ENCODE data around the gene OR2D3. TPM values are rescaled to one million over a fixed set of nuclear protein-coding genes. Genes with fewer than 3 reads are reported as not detected.

Gene OR2D3
- total and polyA plus RNA-seq, 2 of the 4 experiments (the other 2 are of a cell fraction) = not detected

DNA sequence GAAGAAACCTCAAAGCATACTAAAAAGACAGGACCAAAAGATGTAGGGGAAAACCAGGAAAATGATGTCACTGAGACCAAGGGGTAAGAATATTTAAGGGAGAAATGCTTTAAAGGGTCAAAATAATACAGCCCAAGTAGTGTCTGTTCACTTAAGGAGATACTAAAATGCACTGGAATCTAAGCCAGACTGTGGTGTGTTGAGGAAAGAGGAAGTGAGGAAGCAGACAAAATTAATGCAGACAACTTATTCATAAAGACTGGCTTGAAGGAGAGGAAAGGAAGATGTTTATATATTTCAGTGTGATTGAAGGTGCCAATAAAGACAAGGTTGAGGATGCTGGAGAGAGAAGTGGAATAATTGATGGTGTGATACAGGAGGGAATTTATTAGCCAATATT lies 21.2 kb downstream of the OR2D3 start:
- H3K9me1 ChIP-seq (ENCODE audit: insufficient read depth, low read length) = no peaks in the 10 kb centered on the region
- no peak overlapping the region for H2BK15ac ChIP-seq (ENCODE audit: low read depth, low read length)
- TF ChIP-seq CEBPB (IDR thresholded peaks at IDR 0.05; ENCODE audit: low read depth, low read length) = no peak
- TF ChIP-seq NFE2L2 (IDR thresholded peaks at IDR 0.05; ENCODE audit: low read depth, low read length) = no peak
- TF ChIP-seq RCOR1 (IDR thresholded peaks at IDR 0.05; ENCODE audit: insufficient replicate concordance, low read length) = no peak
- TF ChIP-seq FOS (IDR thresholded peaks at IDR 0.05; ENCODE audit: low read depth, low read length) = no peak
- TF ChIP-seq RAD21 (IDR thresholded peaks at IDR 0.05; ENCODE audit: low read length) = no peak
- no peak overlapping the region for H2BK20ac ChIP-seq (ENCODE audit: low read depth, low read length)
- no peak overlapping the region for H2AFZ ChIP-seq (replicated peaks; ENCODE audit: low read length, poor library complexity)
- intact Hi-C loops (cut with micrococcal nuclease) (no loop called here), dilution Hi-C loops (cut with HindIII; ENCODE audit: low sequenced_read_pairs, unreplicated experiment) (no loop called here), in situ Hi-C loops (cut with MboI; ENCODE audit: low sequenced_read_pairs) (no loop called here)
- no peaks in the 10 kb centered on the region for H3K4me1 ChIP-seq (ENCODE audit: control insufficient read depth, insufficient read depth, low read length)
- no peaks in the 10 kb centered on the region for H3K79me1 ChIP-seq (ENCODE audit: low read depth in 1 of 2, low read length in 2 of 2)
- no peaks in the 10 kb centered on the region; the same call in 1 of the 2 replicates for H3K36me3 ChIP-seq (ENCODE audit: control insufficient read depth, insufficient read depth, low read length)
- H4K5ac ChIP-seq (ENCODE audit: low read depth, low read length) = no peak overlapping the region
- H3K23ac ChIP-seq (ENCODE audit: low read depth, low read length) = no peak overlapping the region
- no peak overlapping the region for H3K56ac ChIP-seq (ENCODE audit: extremely low read depth, insufficient read depth, low read length)
- no peak overlapping the region for H4K91ac ChIP-seq (ENCODE audit: insufficient read depth, low read depth, low read length)
- no peak for DNase-seq
- H4K20me1 ChIP-seq (ENCODE audit: insufficient read depth, low read length) = no peaks in the 10 kb centered on the region
- no peak overlapping the region for H3K27ac ChIP-seq (ENCODE audit: insufficient read depth, low read length)
- H3K9me3 ChIP-seq (ENCODE audit: control insufficient read depth, insufficient read depth, low read length) = no peaks in the 10 kb centered on the region
- CTCF ChIA-PET = no interaction called here
- no peak overlapping the region for H3K4me3 ChIP-seq (ENCODE audit: insufficient read depth, low read depth, low read length)
- ATAC-seq (ENCODE audit: low read depth) = no peak
- H3K4ac ChIP-seq (ENCODE audit: low read depth, low read length) = no peak overlapping the region
- no TSS peak for BruUV-seq (replicated peaks)
- no peak overlapping the region for H3K9ac ChIP-seq (ENCODE audit: low read depth, low read length)
- H3K27me3 ChIP-seq (ENCODE audit: control insufficient read depth, insufficient read depth, low read length) = no peaks in the 10 kb centered on the region
- H2AK9ac ChIP-seq (replicated peaks; ENCODE audit: low read depth, low read length, poor library complexity) = no peak overlapping the region
- no peak overlapping the region for H2AK5ac ChIP-seq (ENCODE audit: low read depth, low read length)
- no peak overlapping the region for H2BK120ac ChIP-seq (ENCODE audit: low read depth, low read length)
- no peak overlapping the region for H2BK5ac ChIP-seq (ENCODE audit: low read depth, low read length, poor library complexity, severe bottlenecking)
- no peak overlapping the region for H3K4me2 ChIP-seq (ENCODE audit: low read depth, low read length)
- no peak overlapping the region for H4K8ac ChIP-seq (ENCODE audit: low read depth in 2 of 2, low read length in 2 of 2)
- H3K14ac ChIP-seq (replicated peaks; ENCODE audit: low read depth, low read length) = no peak overlapping the region
- POLR2A ChIA-PET (ENCODE audit: unreplicated experiment) = no interaction called here
- H3K18ac ChIP-seq (ENCODE audit: low read depth, low read length) = no peak overlapping the region

Data from IMR-90 (cell line).